WTC11 (cell line): ENCODE measurements around the gene SLC9A9. TPM values are rescaled to one million over a fixed set of nuclear protein-coding genes. Genes with fewer than 3 reads are reported as not detected.

ENCODE experiments used
- ATAC-seq: fragments of 200-7000 bp; cut with Tn5 transposase; 2 replicates; pipeline ENCODE4 v1.10.0; 2021; ENCODE audit warnings: mild to moderate bottlenecking, moderate library complexity
- CTCF ChIA-PET: fragments of 300-600 bp; sonication (Branson Sonifier 250); formaldehyde crosslinking; loops from one replicate; lab custom pipeline; 2021; ENCODE audit warnings: antibody characterized with exemption; lab: Charles Lee
- POLR2A ChIA-PET: fragments of 350-600 bp; sonication (Branson Sonifier 250); formaldehyde crosslinking; loops from one replicate; lab custom pipeline; 2021; ENCODE audit warnings: antibody characterized with exemption; lab: Charles Lee
- DNase-seq: peaks from one replicate; pipeline ENCODE4 v3.0.0; 2021; ENCODE audit warnings: low spot score
- H3K27ac Mint-ChIP-seq: 2 replicates; pipeline ENCODE4 v1.8.0; 2021; ENCODE audit warnings: mixed read lengths
- H3K27me3 Mint-ChIP-seq: 2 replicates; pipeline ENCODE4 v1.8.0; 2021; ENCODE audit warnings: low read depth, mild to moderate bottlenecking, moderate library complexity, mixed read lengths
- H3K36me3 Mint-ChIP-seq: 2 replicates; pipeline ENCODE4 v1.8.0; 2021; ENCODE audit warnings: mixed read lengths
- H3K4me1 Mint-ChIP-seq: 2 replicates; pipeline ENCODE4 v1.8.0; 2022; ENCODE audit warnings: mixed read lengths
- H3K4me3 Mint-ChIP-seq: 2 replicates; pipeline ENCODE4 v1.8.0; 2021; ENCODE audit warnings: mild to moderate bottlenecking, moderate library complexity, mixed read lengths
- H3K9me3 Mint-ChIP-seq: 2 replicates; pipeline ENCODE4 v1.8.0; 2021; ENCODE audit warnings: mixed read lengths
- ATF6 ChIP-seq: sonication (generic); formaldehyde crosslinking; IDR thresholded peaks from 2 replicates; pipeline ENCODE4 v1.8.1; 2023; ENCODE audit warnings: mild to moderate bottlenecking, missing genetic modification reagents
- CREM ChIP-seq: sonication (generic); formaldehyde crosslinking; IDR thresholded peaks from 2 replicates; pipeline ENCODE4 v1.8.1; 2022; ENCODE audit warnings: mild to moderate bottlenecking, missing genetic modification reagents, moderate library complexity
- E2F1 ChIP-seq: sonication (generic); formaldehyde crosslinking; IDR thresholded peaks from 2 replicates; pipeline ENCODE4 v1.8.0; 2022; ENCODE audit warnings: mild to moderate bottlenecking, missing genetic modification reagents
- E2F5 ChIP-seq: sonication (generic); formaldehyde crosslinking; IDR thresholded peaks from 2 replicates; pipeline ENCODE4 v1.8.1; 2022; ENCODE audit warnings: mild to moderate bottlenecking, moderate library complexity, missing genetic modification reagents
- ERG ChIP-seq: fragments of 250-450 bp; sonication (Bioruptor Pico); IDR thresholded peaks from 2 replicates; pipeline ENCODE4 v1.8.0; 2021; ENCODE audit warnings: mild to moderate bottlenecking
- ESRRA ChIP-seq: sonication (generic); formaldehyde crosslinking; IDR thresholded peaks from 2 replicates; pipeline ENCODE4 v1.8.1; 2022; ENCODE audit warnings: mild to moderate bottlenecking, missing genetic modification reagents, borderline replicate concordance
- ETV6 ChIP-seq: sonication (generic); formaldehyde crosslinking; IDR thresholded peaks from 2 replicates; pipeline ENCODE4 v1.8.1; 2022; ENCODE audit warnings: mild to moderate bottlenecking, missing genetic modification reagents
- HMGA2 ChIP-seq: fragments of 250-450 bp; sonication (Bioruptor Pico); IDR thresholded peaks from 2 replicates; pipeline ENCODE4 v1.4.0; 2021; ENCODE audit warnings: mild to moderate bottlenecking, moderate library complexity
- HMGXB4 ChIP-seq: sonication (generic); formaldehyde crosslinking; IDR thresholded peaks from 2 replicates; pipeline ENCODE4 v1.8.1; 2023; ENCODE audit warnings: mild to moderate bottlenecking, moderate library complexity, missing genetic modification reagents
- JAZF1 ChIP-seq: fragments of 250-450 bp; sonication (Bioruptor Pico); IDR thresholded peaks from 2 replicates; pipeline ENCODE4 v1.9.0; 2021; ENCODE audit warnings: moderate library complexity, mild to moderate bottlenecking, inconsistent platforms
- MXD4 ChIP-seq: fragments of 250-450 bp; sonication (Bioruptor Pico); IDR thresholded peaks from 2 replicates; pipeline ENCODE4 v1.8.0; 2021; ENCODE audit warnings: mild to moderate bottlenecking, moderate library complexity, borderline replicate concordance
- NR2C2 ChIP-seq: sonication (generic); formaldehyde crosslinking; IDR thresholded peaks from 2 replicates; pipeline ENCODE4 v1.8.0; 2022; ENCODE audit warnings: mild to moderate bottlenecking, missing genetic modification reagents
- NR3C1 ChIP-seq: sonication (generic); formaldehyde crosslinking; conservative IDR thresholded peaks from 2 replicates; pipeline ENCODE4 v1.8.1; 2023; ENCODE audit warnings: low read depth, mild to moderate bottlenecking, missing genetic modification reagents
- PREB ChIP-seq: sonication (generic); formaldehyde crosslinking; IDR thresholded peaks from 2 replicates; pipeline ENCODE4 v1.8.1; 2022; ENCODE audit warnings: mild to moderate bottlenecking, missing genetic modification reagents, moderate library complexity, borderline replicate concordance
- PRRX2 ChIP-seq: fragments of 250-450 bp; sonication (Bioruptor Pico); IDR thresholded peaks from 2 replicates; pipeline ENCODE4 v1.8.0; 2021; ENCODE audit warnings: mild to moderate bottlenecking
- SMAD3 ChIP-seq: sonication (generic); formaldehyde crosslinking; IDR thresholded peaks from 2 replicates; pipeline ENCODE4 v1.8.0; 2022; ENCODE audit warnings: missing genetic modification reagents, mild to moderate bottlenecking, borderline replicate concordance
- ZMAT4 ChIP-seq: fragments of 250-450 bp; sonication (Bioruptor Pico); IDR thresholded peaks from 2 replicates; pipeline ENCODE4 v1.9.0; 2021; ENCODE audit warnings: mild to moderate bottlenecking
- ZNF138 ChIP-seq: sonication (generic); formaldehyde crosslinking; conservative IDR thresholded peaks from 2 replicates; pipeline ENCODE4 v1.8.1; 2022; ENCODE audit warnings: mild to moderate bottlenecking, moderate library complexity, missing genetic modification reagents
- ZNF232 ChIP-seq: sonication (generic); formaldehyde crosslinking; IDR thresholded peaks from 2 replicates; pipeline ENCODE4 v1.8.0; 2022; ENCODE audit warnings: mild to moderate bottlenecking, missing genetic modification reagents
- ZNF263 ChIP-seq: sonication (generic); formaldehyde crosslinking; IDR thresholded peaks from 2 replicates; pipeline ENCODE4 v1.8.1; 2022; ENCODE audit warnings: low read depth, mild to moderate bottlenecking, moderate library complexity, missing genetic modification reagents
- ZNF396 ChIP-seq: fragments of 250-450 bp; sonication (Bioruptor Pico); IDR thresholded peaks from 2 replicates; pipeline ENCODE4 v1.8.0; 2021; ENCODE audit warnings: mild to moderate bottlenecking, moderate library complexity, borderline replicate concordance
- ZNF423 ChIP-seq: fragments of 250-450 bp; sonication (Bioruptor Pico); IDR thresholded peaks from 2 replicates; pipeline ENCODE4 v2.1.2; 2022; ENCODE audit warnings: mild to moderate bottlenecking, moderate library complexity
- ZNF512 ChIP-seq: sonication (generic); formaldehyde crosslinking; IDR thresholded peaks from 2 replicates; pipeline ENCODE4 v1.8.1; 2022; ENCODE audit warnings: missing genetic modification reagents, borderline replicate concordance
- ZNF671 ChIP-seq: fragments of 250-450 bp; sonication (Bioruptor Pico); IDR thresholded peaks from 2 replicates; pipeline ENCODE4 v1.8.0; 2021; ENCODE audit warnings: mild to moderate bottlenecking
- ZSCAN18 ChIP-seq: fragments of 250-450 bp; sonication (Bioruptor Pico); IDR thresholded peaks from 2 replicates; pipeline ENCODE4 v2.1.2; 2022; ENCODE audit warnings: mild to moderate bottlenecking, moderate library complexity
- total RNA-seq: library from RNA; stranded (reverse); gene quantifications from 3 replicates; pipeline ENCODE4 v1.2.3, GENCODE V29; 2021

Gene SLC9A9
- total RNA-seq, 1 experiment from 2014 or later, result 1.2 TPM

GRCh38 chr3:143291836-143292447 is 556.3 kb downstream of the SLC9A9 start:
- TF ChIP-seq HMGXB4 (CRISPR knock-in tag) (no peak), ERG (CRISPR knock-in tag) (no peak), ZMAT4 (no peak), CREM (CRISPR knock-in tag) (no peak), E2F5 (CRISPR knock-in tag) (no peak), ZSCAN18 (no peak), SMAD3 (CRISPR knock-in tag) (no peak), HMGA2 (CRISPR knock-in tag) (no peak), ESRRA (CRISPR knock-in tag) (no peak), ZNF671 (CRISPR knock-in tag) (no peak), ZNF138 (no peak), MXD4 (CRISPR knock-in tag) (no peak), ZNF512 (CRISPR knock-in tag) (no peak), E2F1 (CRISPR knock-in tag) (no peak), ZNF423 (no peak), ZNF396 (no peak)
- no peaks in the 10 kb centered on the region for H3K36me3 Mint-ChIP-seq
- ChIA-PET CTCF (interaction anchor here (0.9 to 2.0 kb wide), 2 partner anchors 8 to 9 kb away, joined by 3 to 6 read pairs; no protein-coding TSS in a partner anchor), POLR2A (interaction anchor here (0.5 kb wide), 1 partner anchor 24 kb away, joined by 8 read pairs; no protein-coding TSS in a partner anchor)
- H3K9me3 Mint-ChIP-seq, result no peaks in the 10 kb centered on the region
- ATAC-seq (no peak), DNase-seq (no peak)
- no peak overlapping the region for H3K4me3 Mint-ChIP-seq
- peaks cover 8% of the 10 kb centered on the region for H3K4me1 Mint-ChIP-seq
- no peak overlapping the region for H3K27ac Mint-ChIP-seq
- no peaks in the 10 kb centered on the region for H3K27me3 Mint-ChIP-seq

GRCh38 chr3:143288944-143289343 is 559.3 kb downstream of the SLC9A9 start:
- no peaks in the 10 kb centered on the region for H3K4me1 Mint-ChIP-seq
- ChIA-PET CTCF (no interaction called here), POLR2A (no interaction called here)
- no peak overlapping the region for H3K27ac Mint-ChIP-seq
- H3K27me3 Mint-ChIP-seq, result no peaks in the 10 kb centered on the region
- H3K4me3 Mint-ChIP-seq, result no peak overlapping the region
- no peaks in the 10 kb centered on the region for H3K36me3 Mint-ChIP-seq
- no peaks in the 10 kb centered on the region for H3K9me3 Mint-ChIP-seq
- no peak for ATAC-seq
- DNase-seq, result no peak
- TF ChIP-seq ZNF138, result no peak
- no peak for TF ChIP-seq ATF6 (CRISPR knock-in tag)
- no peak for TF ChIP-seq PRRX2
- TF ChIP-seq ETV6 (CRISPR knock-in tag), result no peak
- no peak for TF ChIP-seq NR2C2 (CRISPR knock-in tag)
- TF ChIP-seq JAZF1 (CRISPR knock-in tag), result no peak
- TF ChIP-seq ZNF232 (CRISPR knock-in tag), result no peak
- no peak for TF ChIP-seq PREB (CRISPR knock-in tag)
- no peak for TF ChIP-seq ZNF263 (CRISPR knock-in tag)
- no peak for TF ChIP-seq NR3C1 (CRISPR knock-in tag)
